Measurements from ENCODE around the gene ITGBL1.

GRCh38 chr13:101703838-101704237, 251.4 kb downstream of the ITGBL1 start:
- TF ChIP-seq CTCF (conservative IDR thresholded peaks at IDR 0.05; ENCODE audit: low read depth in 2 of 2) (no peak), EZH2 (IDR thresholded peaks at IDR 0.05; ENCODE audit: low read depth, unreplicated experiment) (no peak), CREB1 (CRISPR knock-in tag; IDR thresholded peaks at IDR 0.05; ENCODE audit: low read depth) (no peak), POLR2AphosphoS5 (IDR thresholded peaks at IDR 0.05; ENCODE audit: low read depth) (no peak), ETS1 (IDR thresholded peaks at IDR 0.05) (no peak), ZNF331 (CRISPR knock-in tag; IDR thresholded peaks at IDR 0.05; ENCODE audit: low read depth) (no peak), STAT1 (IDR thresholded peaks at IDR 0.05; ENCODE audit: unreplicated experiment) (no peak), REST (IDR thresholded peaks at IDR 0.05; ENCODE audit: unreplicated experiment) (no peak), ZNF114 (CRISPR knock-in tag; IDR thresholded peaks at IDR 0.05) (no peak)

All from GM23338 (cell line).